HL-60/S4 (cell line): ENCODE results near the gene MRPL19.

ENCODE experiments used
- in situ Hi-C: fragments of 300-500 bp; cut with MboI; formaldehyde crosslinking; loops from 2 replicates; pipeline ENCODE4 v1.14.3; 2022; ENCODE audit warnings: low sequenced_read_pairs

The MRPL19 gene

GRCh38 chr2:75646583-75647425, at the start of gene MRPL19:
MRPL19 (plus strand) TSS chr2:75646783; CDS start chr2:75646808, 25 bp downstream.
- in situ Hi-C loops, result no loop called here

- in situ Hi-C loops, result no loop called here
Observed at GRCh38 chr2:75596784-75597183, 49.8 kb upstream of the MRPL19 start.

- in situ Hi-C loops, result no loop called here
Observed at GRCh38 chr2:75597949-75598348, 48.6 kb upstream of the MRPL19 start.

GRCh38 chr2:75598589-75599155, 47.9 kb upstream of the MRPL19 start:
- in situ Hi-C loops, result no loop called here

- in situ Hi-C loops, result loop anchor here (25.0 kb wide), 1 partner anchor 913 kb away; no protein-coding TSS in a partner anchor
Observed at GRCh38 chr2:75600461-75601011, 46.0 kb upstream of the MRPL19 start.

GRCh38 chr2:75602724-75603342, 43.8 kb upstream of the MRPL19 start:
- in situ Hi-C loops, result loop anchor here (25.0 kb wide), 1 partner anchor 916 kb away; no protein-coding TSS in a partner anchor

- in situ Hi-C loops, result loop anchor here (25.0 kb wide), 1 partner anchor 916 kb away; no protein-coding TSS in a partner anchor
Observed at GRCh38 chr2:75603477-75603876, 43.1 kb upstream of the MRPL19 start.

GRCh38 chr2:75604484-75604883, 42.1 kb upstream of the MRPL19 start:
- in situ Hi-C loops, result loop anchor here (25.0 kb wide), 1 partner anchor 917 kb away; no protein-coding TSS in a partner anchor

- in situ Hi-C loops, result loop anchor here (25.0 kb wide), 1 partner anchor 919 kb away; no protein-coding TSS in a partner anchor
Observed at GRCh38 chr2:75605770-75606529, 40.6 kb upstream of the MRPL19 start.

- in situ Hi-C loops, result loop anchor here (25.0 kb wide), 1 partner anchor 920 kb away; no protein-coding TSS in a partner anchor
Observed at GRCh38 chr2:75606761-75607399, 39.7 kb upstream of the MRPL19 start.

GRCh38 chr2:75607400-75607798, 39.2 kb upstream of the MRPL19 start:
- in situ Hi-C loops, result loop anchor here (25.0 kb wide), 1 partner anchor 920 kb away; no protein-coding TSS in a partner anchor

GRCh38 chr2:75607988-75608683, 38.4 kb upstream of the MRPL19 start:
- in situ Hi-C loops, result loop anchor here (25.0 kb wide), 1 partner anchor 921 kb away; no protein-coding TSS in a partner anchor

- in situ Hi-C loops, result loop anchor here (25.0 kb wide), 1 partner anchor 922 kb away; no protein-coding TSS in a partner anchor
Observed at GRCh38 chr2:75608684-75609333, 37.8 kb upstream of the MRPL19 start.

- in situ Hi-C loops, result loop anchor here (25.0 kb wide), 1 partner anchor 922 kb away; no protein-coding TSS in a partner anchor
Observed at GRCh38 chr2:75609334-75609689, 37.3 kb upstream of the MRPL19 start.

GRCh38 chr2:75609937-75610508, 36.6 kb upstream of the MRPL19 start:
- in situ Hi-C loops, result loop anchor here (25.0 kb wide), 1 partner anchor 923 kb away; no protein-coding TSS in a partner anchor

GRCh38 chr2:75610671-75611070, 35.9 kb upstream of the MRPL19 start:
- in situ Hi-C loops, result loop anchor here (25.0 kb wide), 1 partner anchor 923 kb away; no protein-coding TSS in a partner anchor

GRCh38 chr2:75612108-75612861, 34.3 kb upstream of the MRPL19 start:
- in situ Hi-C loops, result loop anchor here (25.0 kb wide), 1 partner anchor 925 kb away; no protein-coding TSS in a partner anchor
